Mammary epithelial cell (primary cell): ENCODE data around the gene NNMT.

Experiments
- CTCF ChIP-seq, 2 donors: IDR thresholded peaks in 1 of 2; conservative IDR thresholded peaks in 1 of 2; 2 replicates each; pipeline ENCODE4 v1.5.1; 2011 to 2012; ENCODE audit warnings: inconsistent platforms in 2 of 2, low read length in 2 of 2, mild to moderate bottlenecking in 2 of 2, control low read depth in 1 of 2, low read depth in 1 of 2; ENCODE audit not compliant: insufficient read depth in 1 of 2; ENCODE audit errors: extremely low read depth in 1 of 2
- EZH2 ChIP-seq: IDR thresholded peaks from 2 replicates; pipeline ENCODE4 v1.6.1; 2012; ENCODE audit warnings: low read length, inconsistent platforms, borderline replicate concordance

- TF ChIP-seq CTCF (conservative IDR thresholded peaks at IDR 0.05 in 1 of 2, IDR thresholded peaks at IDR 0.05 in 1 of 2; ENCODE audit: extremely low read depth in 1 of 2, insufficient read depth in 1 of 2, low read depth in 1 of 2, low read length in 2 of 2) (no peak), EZH2 (no peak)
Measured at GRCh38 chr11:114307524-114308203, 11.5 kb downstream of the NNMT start.
